ENCODE results near the gene EMB. TPM values are rescaled to one million over a fixed set of nuclear protein-coding genes. Genes with fewer than 3 reads are reported as not detected.
"Not testable (repeated sequence)": the region's sequence is repeated elsewhere in the genome, so short reads cannot be mapped to it uniquely, and the experiment has no call there.

Gene EMB
- total and polyA plus RNA-seq, 9 of the 15 experiments (the other 6 are each of a cell fraction or from before 2014, with no cell fraction given): 0.31 TPM; not detected in 8

GRCh38 chr5:50420343-50420935, 20.6 kb downstream of the EMB start (continued):
- no peak for TF ChIP-seq CHD4 (IDR thresholded peaks at IDR 0.05; ENCODE audit: insufficient read depth, insufficient replicate concordance, low read depth, low read length, poor library complexity, severe bottlenecking)
- no peak for TF ChIP-seq RBM22 (IDR thresholded peaks at IDR 0.05; ENCODE audit: low read depth, low read length, poor library complexity, severe bottlenecking)

GRCh38 chr5:50419656-50420055, 21.4 kb downstream of the EMB start:
- H3K79me2 ChIP-seq (ENCODE audit: control insufficient read depth, insufficient read depth, low read length); CTCF ChIA-PET (ENCODE audit: low intra/inter-chr PET ratio); POLR2A ChIA-PET; H3K36me3 ChIP-seq (ENCODE audit: control insufficient read depth, insufficient read depth, low read length); BruUV-seq (replicated peaks); ATAC-seq; H2AFZ ChIP-seq (ENCODE audit: low read depth, low read length); H3K4me1 ChIP-seq (replicated peaks in 1 of 2; ENCODE audit: control insufficient read depth in 2 of 2, insufficient read depth in 2 of 2, low read length in 2 of 2); intact Hi-C loops (cut with micrococcal nuclease); DNase-seq (ENCODE audit: extremely low read depth in 1 of 4, low spot score in 3 of 4); H3K27me3 ChIP-seq (ENCODE audit: control insufficient read depth in 2 of 2, insufficient read depth in 2 of 2, low read length in 2 of 2); FAIRE-seq; H3K9me1 ChIP-seq (ENCODE audit: control insufficient read depth, insufficient read depth, low read length); H4K20me1 ChIP-seq (replicated peaks; ENCODE audit: control insufficient read depth, insufficient read depth, low read length); H3K27ac ChIP-seq (ENCODE audit: extremely low read depth, low read depth, low read length); H3K9me3 ChIP-seq (replicated peaks; ENCODE audit: control insufficient read depth, insufficient read depth, low read depth, low read length); H3K4me2 ChIP-seq (ENCODE audit: insufficient read depth, low read length); in situ Hi-C loops (cut with MboI); H3K4me3 ChIP-seq; H3K9ac ChIP-seq (ENCODE audit: insufficient read depth in 1 of 2, low read depth in 2 of 2, low read length in 2 of 2): not testable (repeated sequence)
- under 1% methylated on average over 6 of the region's 6 CpGs for WGBS (ENCODE audit: insufficient coverage, low coverage, missing lambda C conversion rate)

- H3K9me3 ChIP-seq (replicated peaks; ENCODE audit: control insufficient read depth, insufficient read depth, low read depth, low read length); H3K4me2 ChIP-seq (ENCODE audit: insufficient read depth, low read length); H2AFZ ChIP-seq (ENCODE audit: low read depth, low read length); H3K27ac ChIP-seq (ENCODE audit: extremely low read depth, low read depth, low read length); ATAC-seq; H3K9ac ChIP-seq (ENCODE audit: insufficient read depth in 1 of 2, low read depth in 2 of 2, low read length in 2 of 2); H3K27me3 ChIP-seq (ENCODE audit: control insufficient read depth in 2 of 2, insufficient read depth in 2 of 2, low read length in 2 of 2); H3K36me3 ChIP-seq (ENCODE audit: control insufficient read depth, insufficient read depth, low read length); H3K4me1 ChIP-seq (replicated peaks in 1 of 2; ENCODE audit: control insufficient read depth in 2 of 2, insufficient read depth in 2 of 2, low read length in 2 of 2); in situ Hi-C loops (cut with MboI); H3K79me2 ChIP-seq (ENCODE audit: control insufficient read depth, insufficient read depth, low read length); DNase-seq (ENCODE audit: extremely low read depth in 1 of 4, low spot score in 3 of 4); H3K4me3 ChIP-seq; BruUV-seq (replicated peaks); H3K9me1 ChIP-seq (ENCODE audit: control insufficient read depth, insufficient read depth, low read length); intact Hi-C loops (cut with micrococcal nuclease); H4K20me1 ChIP-seq (replicated peaks; ENCODE audit: control insufficient read depth, insufficient read depth, low read length); FAIRE-seq; CTCF ChIA-PET (ENCODE audit: low intra/inter-chr PET ratio); POLR2A ChIA-PET: not testable (repeated sequence)
- WGBS (ENCODE audit: insufficient coverage, low coverage, missing lambda C conversion rate): 0% methylated on average over 3 of the region's 3 CpGs
Observed at GRCh38 chr5:50416637-50417036, 24.5 kb downstream of the EMB start.

All from K562 (cell line).